ENCODE measurements around the gene ARFGAP1.

DNA sequence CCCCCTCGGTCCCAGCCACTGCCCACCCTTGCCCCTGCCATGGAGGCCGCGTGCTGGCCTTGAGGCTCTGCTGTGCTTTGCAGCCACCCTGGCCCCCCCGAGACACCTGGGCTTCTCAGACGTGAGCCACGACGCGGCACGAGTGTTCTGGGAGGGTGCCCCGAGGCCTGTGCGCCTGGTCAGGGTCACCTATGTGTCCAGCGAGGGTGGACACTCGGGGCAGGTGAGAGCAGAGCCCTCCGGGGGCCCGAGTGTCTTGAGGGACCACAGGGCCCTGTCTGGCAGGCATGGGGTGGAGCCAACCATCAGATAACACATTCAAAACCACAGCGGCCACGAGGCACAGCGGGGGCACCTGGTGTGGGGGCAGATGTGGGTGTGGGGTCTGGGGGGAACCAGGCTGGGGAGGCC, 39.2 kb downstream of the ARFGAP1 start:
- TF ChIP-seq, protein P1, sequence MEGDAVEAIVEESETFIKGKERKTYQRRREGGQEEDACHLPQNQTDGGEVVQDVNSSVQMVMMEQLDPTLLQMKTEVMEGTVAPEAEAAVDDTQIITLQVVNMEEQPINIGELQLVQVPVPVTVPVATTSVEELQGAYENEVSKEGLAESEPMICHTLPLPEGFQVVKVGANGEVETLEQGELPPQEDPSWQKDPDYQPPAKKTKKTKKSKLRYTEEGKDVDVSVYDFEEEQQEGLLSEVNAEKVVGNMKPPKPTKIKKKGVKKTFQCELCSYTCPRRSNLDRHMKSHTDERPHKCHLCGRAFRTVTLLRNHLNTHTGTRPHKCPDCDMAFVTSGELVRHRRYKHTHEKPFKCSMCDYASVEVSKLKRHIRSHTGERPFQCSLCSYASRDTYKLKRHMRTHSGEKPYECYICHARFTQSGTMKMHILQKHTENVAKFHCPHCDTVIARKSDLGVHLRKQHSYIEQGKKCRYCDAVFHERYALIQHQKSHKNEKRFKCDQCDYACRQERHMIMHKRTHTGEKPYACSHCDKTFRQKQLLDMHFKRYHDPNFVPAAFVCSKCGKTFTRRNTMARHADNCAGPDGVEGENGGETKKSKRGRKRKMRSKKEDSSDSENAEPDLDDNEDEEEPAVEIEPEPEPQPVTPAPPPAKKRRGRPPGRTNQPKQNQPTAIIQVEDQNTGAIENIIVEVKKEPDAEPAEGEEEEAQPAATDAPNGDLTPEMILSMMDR (conservative IDR thresholded peaks at IDR 0.05; ENCODE audit: low read depth in 2 of 2) = no peak
- TF ChIP-seq EZH2 (IDR thresholded peaks at IDR 0.05; ENCODE audit: low read depth, unreplicated experiment) (no peak), EZH2phosphoT487 (IDR thresholded peaks at IDR 0.05; ENCODE audit: unreplicated experiment) (no peak), POLR2AphosphoS5 (IDR thresholded peaks at IDR 0.05; ENCODE audit: low read depth) (no peak), NANOG (IDR thresholded peaks at IDR 0.05; ENCODE audit: borderline replicate concordance) (no peak), ZNF331 (CRISPR knock-in tag; IDR thresholded peaks at IDR 0.05; ENCODE audit: low read depth) (no peak), CREB1 (CRISPR knock-in tag; IDR thresholded peaks at IDR 0.05; ENCODE audit: low read depth) (no peak), ZNF114 (CRISPR knock-in tag; IDR thresholded peaks at IDR 0.05) (no peak)
- TF ChIP-seq, protein P2, sequence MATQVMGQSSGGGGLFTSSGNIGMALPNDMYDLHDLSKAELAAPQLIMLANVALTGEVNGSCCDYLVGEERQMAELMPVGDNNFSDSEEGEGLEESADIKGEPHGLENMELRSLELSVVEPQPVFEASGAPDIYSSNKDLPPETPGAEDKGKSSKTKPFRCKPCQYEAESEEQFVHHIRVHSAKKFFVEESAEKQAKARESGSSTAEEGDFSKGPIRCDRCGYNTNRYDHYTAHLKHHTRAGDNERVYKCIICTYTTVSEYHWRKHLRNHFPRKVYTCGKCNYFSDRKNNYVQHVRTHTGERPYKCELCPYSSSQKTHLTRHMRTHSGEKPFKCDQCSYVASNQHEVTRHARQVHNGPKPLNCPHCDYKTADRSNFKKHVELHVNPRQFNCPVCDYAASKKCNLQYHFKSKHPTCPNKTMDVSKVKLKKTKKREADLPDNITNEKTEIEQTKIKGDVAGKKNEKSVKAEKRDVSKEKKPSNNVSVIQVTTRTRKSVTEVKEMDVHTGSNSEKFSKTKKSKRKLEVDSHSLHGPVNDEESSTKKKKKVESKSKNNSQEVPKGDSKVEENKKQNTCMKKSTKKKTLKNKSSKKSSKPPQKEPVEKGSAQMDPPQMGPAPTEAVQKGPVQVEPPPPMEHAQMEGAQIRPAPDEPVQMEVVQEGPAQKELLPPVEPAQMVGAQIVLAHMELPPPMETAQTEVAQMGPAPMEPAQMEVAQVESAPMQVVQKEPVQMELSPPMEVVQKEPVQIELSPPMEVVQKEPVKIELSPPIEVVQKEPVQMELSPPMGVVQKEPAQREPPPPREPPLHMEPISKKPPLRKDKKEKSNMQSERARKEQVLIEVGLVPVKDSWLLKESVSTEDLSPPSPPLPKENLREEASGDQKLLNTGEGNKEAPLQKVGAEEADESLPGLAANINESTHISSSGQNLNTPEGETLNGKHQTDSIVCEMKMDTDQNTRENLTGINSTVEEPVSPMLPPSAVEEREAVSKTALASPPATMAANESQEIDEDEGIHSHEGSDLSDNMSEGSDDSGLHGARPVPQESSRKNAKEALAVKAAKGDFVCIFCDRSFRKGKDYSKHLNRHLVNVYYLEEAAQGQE (IDR thresholded peaks at IDR 0.05; ENCODE audit: unreplicated experiment) = no peak
